Astrocyte (in vitro differentiated cells and primary cell): Measurements from ENCODE around the gene SLC43A3. TPM values are rescaled to one million over a fixed set of nuclear protein-coding genes. Genes with fewer than 3 reads are reported as not detected.

ENCODE experiments used
- DNase-seq: peaks from one replicate; pipeline ENCODE4 v3.0.0-alpha.2; 2010; ENCODE audit warnings: low read depth
- FAIRE-seq: peaks from 2 replicates; lab custom pipeline; 2011; peaks lifted over from hg19 to GRCh38; lab: Jason Lieb, UNC
- H2AFZ ChIP-seq: 2 replicates; pipeline ENCODE4 v1.6.0; 2012; ENCODE audit warnings: low read depth, low read length, inconsistent platforms
- H3K27ac ChIP-seq: 2 replicates; pipeline ENCODE4 v1.5.1; 2011; ENCODE audit warnings: low read depth, low read length, inconsistent platforms
- H3K27me3 ChIP-seq: 2 replicates; pipeline ENCODE4 v1.6.0; 2011; ENCODE audit warnings: low read length, inconsistent platforms; ENCODE audit not compliant: insufficient read depth
- H3K36me3 ChIP-seq: 2 replicates; pipeline ENCODE4 v1.5.1; 2011; ENCODE audit warnings: low read length, inconsistent platforms; ENCODE audit not compliant: insufficient read depth
- H3K4me1 ChIP-seq: 2 replicates; pipeline ENCODE4 v1.5.1; 2011; ENCODE audit warnings: low read length, inconsistent platforms; ENCODE audit not compliant: insufficient read depth
- H3K4me2 ChIP-seq: 2 replicates; pipeline ENCODE4 v1.6.0; 2012; ENCODE audit warnings: low read length, inconsistent platforms
- H3K4me3 ChIP-seq: 2 replicates; pipeline ENCODE4 v1.5.1; 2011; ENCODE audit warnings: low read depth, mild to moderate bottlenecking, low read length, inconsistent platforms; ENCODE audit not compliant: insufficient read depth
- H3K79me2 ChIP-seq: 2 replicates; pipeline ENCODE4 v1.6.0; 2012; ENCODE audit warnings: mild to moderate bottlenecking, low read length, inconsistent platforms; ENCODE audit not compliant: insufficient read depth
- H3K9ac ChIP-seq: 2 replicates; pipeline ENCODE4 v1.6.0; 2012; ENCODE audit warnings: mild to moderate bottlenecking, low read length, inconsistent platforms
- H3K9me3 ChIP-seq: 2 replicates; pipeline ENCODE4 v1.5.1; 2012; ENCODE audit warnings: low read depth, mild to moderate bottlenecking, low read length, inconsistent platforms; ENCODE audit not compliant: insufficient read depth
- H4K20me1 ChIP-seq: 2 replicates; pipeline ENCODE4 v1.6.0; 2012; ENCODE audit warnings: low read length, inconsistent platforms; ENCODE audit not compliant: insufficient read depth
- H3K27ac Mint-ChIP-seq: one replicate; pipeline ENCODE4 v1.8.0; 2021; ENCODE audit warnings: mild to moderate bottlenecking, mixed read lengths; ENCODE audit not compliant: unreplicated experiment
- H3K27me3 Mint-ChIP-seq: one replicate; pipeline ENCODE4 v1.8.0; 2021; ENCODE audit warnings: low read depth, mixed read lengths; ENCODE audit not compliant: unreplicated experiment
- H3K36me3 Mint-ChIP-seq: one replicate; pipeline ENCODE4 v1.8.0; 2021; ENCODE audit warnings: low read depth, mixed read lengths; ENCODE audit not compliant: unreplicated experiment
- H3K4me1 Mint-ChIP-seq: one replicate; pipeline ENCODE4 v1.8.0; 2021; ENCODE audit warnings: low read depth, mixed read lengths; ENCODE audit not compliant: unreplicated experiment
- H3K4me3 Mint-ChIP-seq: one replicate; pipeline ENCODE4 v1.8.0; 2021; ENCODE audit warnings: mild to moderate bottlenecking, moderate library complexity, mixed read lengths; ENCODE audit not compliant: unreplicated experiment
- H3K9me3 Mint-ChIP-seq: one replicate; pipeline ENCODE4 v1.8.0; 2021; ENCODE audit warnings: mild to moderate bottlenecking, mixed read lengths; ENCODE audit not compliant: unreplicated experiment
- CTCF ChIP-seq: IDR thresholded peaks from 2 replicates; pipeline ENCODE4 v1.5.1; 2011; ENCODE audit warnings: low read depth, mild to moderate bottlenecking, inconsistent platforms, low read length, moderate library complexity; ENCODE audit not compliant: insufficient read depth
- EZH2 ChIP-seq: IDR thresholded peaks from 2 replicates; pipeline ENCODE4 v1.6.1; 2012; ENCODE audit warnings: mild to moderate bottlenecking, low read length, inconsistent platforms; ENCODE audit not compliant: insufficient read depth
- total RNA-seq: library from RNA; stranded (reverse); gene quantifications from 2 replicates; pipeline ENCODE4 v1.2.1, GENCODE V29; 2021

Gene SLC43A3
- total RNA-seq, 1 donor from 2014 or later, result 16.4 TPM

DNA sequence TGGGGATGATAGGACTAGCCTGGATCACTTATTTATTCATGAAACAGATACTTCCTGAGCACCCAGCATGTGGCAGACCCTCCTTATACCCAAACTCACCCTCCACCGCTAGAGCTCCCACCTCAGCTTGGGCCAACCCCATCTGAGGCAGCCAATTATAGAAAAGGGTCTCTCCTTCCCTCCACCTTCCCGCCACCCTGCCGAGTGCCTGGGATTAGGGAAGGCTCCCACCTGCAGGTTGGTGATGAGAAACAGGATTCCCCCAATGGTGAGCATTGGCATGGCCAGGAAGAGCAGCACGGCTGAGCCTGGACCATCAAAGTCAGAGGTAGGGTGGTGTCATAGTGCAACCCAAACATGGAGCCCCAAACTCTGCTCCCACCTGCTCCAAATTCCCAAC, 5.9 kb downstream of the SLC43A3 start:
- Histone ChIP-seq H3K9ac (no peak overlapping the region), H3K4me3 (no peak overlapping the region), H3K9me3 (no peaks in the 10 kb centered on the region), H2AFZ (no peak overlapping the region), H3K79me2 (peaks cover 4% of the 10 kb centered on the region), H4K20me1 (no peaks in the 10 kb centered on the region), H3K27me3 (no peaks in the 10 kb centered on the region), H3K36me3 (peaks cover 2% of the 10 kb centered on the region), H3K4me1 (peaks cover 21% of the 10 kb centered on the region), H3K27ac (no peak overlapping the region), H3K4me2 (no peak overlapping the region)
- Mint-ChIP-seq H3K4me1 (peaks cover 8% of the 10 kb centered on the region), H3K36me3 (peaks cover 20% of the 10 kb centered on the region), H3K27me3 (no peaks in the 10 kb centered on the region), H3K9me3 (no peaks in the 10 kb centered on the region), H3K4me3 (no peak overlapping the region), H3K27ac (no peak overlapping the region)
- FAIRE-seq (no peak), DNase-seq (no peak)
- TF ChIP-seq CTCF (no peak), EZH2 (no peak)

GRCh38 chr11:57419146-57419545, 7.8 kb downstream of the SLC43A3 start:
- H3K9me3 Mint-ChIP-seq, result no peaks in the 10 kb centered on the region
- H3K27me3 Mint-ChIP-seq, result no peaks in the 10 kb centered on the region

More at GRCh38 chr11:57419146-57419545, 7.8 kb downstream of the SLC43A3 start:
- no peak overlapping the region for H3K4me3 ChIP-seq
- peaks cover 2% of the 10 kb centered on the region for H3K36me3 ChIP-seq
- no peaks in the 10 kb centered on the region for H3K9me3 ChIP-seq
- H4K20me1 ChIP-seq, result no peaks in the 10 kb centered on the region
- no peaks in the 10 kb centered on the region for H3K27me3 ChIP-seq
- no peak overlapping the region for H2AFZ ChIP-seq
- H3K4me1 ChIP-seq, result peaks cover 2% of the 10 kb centered on the region
- TF ChIP-seq EZH2 (no peak), CTCF (no peak)
- Mint-ChIP-seq H3K36me3 (peaks cover 26% of the 10 kb centered on the region), H3K4me3 (no peak overlapping the region), H3K27ac (no peak overlapping the region), H3K4me1 (peaks cover 3% of the 10 kb centered on the region)
- H3K79me2 ChIP-seq, result peaks cover 4% of the 10 kb centered on the region
- no peak overlapping the region for H3K9ac ChIP-seq
- FAIRE-seq (no peak), DNase-seq (no peak)
- H3K4me2 ChIP-seq, result no peak overlapping the region
- H3K27ac ChIP-seq, result no peak overlapping the region
